Spleen (tissue), 7 donors: ENCODE data around the gene FBXO46.

Experiments used
- CTCF ChIP-seq, 11 experiments: fragments of 200-600 bp in 7 of 11; fragments of 450-650 bp in 4 of 11; sonication (generic) in 4 of 11; IDR thresholded peaks in 8 of 11; conservative IDR thresholded peaks in 3 of 11; 1 replicate in 7 of 11; 2 replicates in 4 of 11; pipeline versions ENCODE4 v1.4.0 to v1.8.0; 2016 to 2021; ENCODE audit warnings: antibody characterized with exemption in 11 of 11, inconsistent platforms in 4 of 11, mild to moderate bottlenecking in 1 of 11
- POLR2A ChIP-seq, 3 donors: fragments of 450-650 bp; IDR thresholded peaks; one replicate each; pipeline ENCODE4 v1.5.1; 2017; ENCODE audit warnings: antibody characterized with exemption in 3 of 3, mild to moderate bottlenecking in 1 of 3
- donor health status: DM: no; HTN: no; CAD: no; lungs with moderate emphysema.
- donor health status: DM: no; HTN: no; CAD: no.
- donor health status: DM: no; HTN: no; CAD: no.

GRCh38 chr19:45674946-45675345 is 55.8 kb downstream of the FBXO46 start:
- no peak for TF ChIP-seq CTCF (IDR thresholded peaks at IDR 0.05 in 8 of 11, conservative IDR thresholded peaks at IDR 0.05 in 3 of 11)
- no peak for TF ChIP-seq POLR2A (IDR thresholded peaks at IDR 0.05)
